ENCODE data around the gene PLIN5. TPM values are rescaled to one million over a fixed set of nuclear protein-coding genes. Genes with fewer than 3 reads are reported as not detected.

The PLIN5 gene
- total RNA-seq, 4 donors from 2014 or later = 28.6 to 48.1 (median 44.0) TPM

GRCh38 chr19:4497770-4498389 is 37.1 kb downstream of the PLIN5 start:
- TF ChIP-seq CTCF (IDR thresholded peaks at IDR 0.05) = no peak
- DNase-seq (ENCODE audit: low spot score) (no peak), ATAC-seq (ENCODE audit: low FRiP score) (no peak)

- no peak for DNase-seq (ENCODE audit: low spot score)
- ATAC-seq (ENCODE audit: low FRiP score) = no peak
- TF ChIP-seq CTCF (IDR thresholded peaks at IDR 0.05) = no peak
Measured at GRCh38 chr19:4496304-4496703, 38.7 kb downstream of the PLIN5 start.

- DNase-seq (ENCODE audit: low spot score) = no peak
- no peak for ATAC-seq (ENCODE audit: low FRiP score)
- no peak for TF ChIP-seq CTCF (IDR thresholded peaks at IDR 0.05)
Measured at GRCh38 chr19:4495471-4495870, 39.6 kb downstream of the PLIN5 start.

- DNase-seq (ENCODE audit: low spot score) (no peak), ATAC-seq (ENCODE audit: low FRiP score) (no peak)
- TF ChIP-seq CTCF (IDR thresholded peaks at IDR 0.05) = no peak
Measured at GRCh38 chr19:4494691-4495064, 40.3 kb downstream of the PLIN5 start.

GRCh38 chr19:4493929-4494690 is 40.9 kb downstream of the PLIN5 start:
- no peak for TF ChIP-seq CTCF (IDR thresholded peaks at IDR 0.05)
- no peak for DNase-seq (ENCODE audit: low spot score)
- no peak for ATAC-seq (ENCODE audit: low FRiP score)

GRCh38 chr19:4493104-4493928 is 41.7 kb downstream of the PLIN5 start:
- TF ChIP-seq CTCF (IDR thresholded peaks at IDR 0.05) = no peak
- no peak for ATAC-seq (ENCODE audit: low FRiP score)
- no peak for DNase-seq (ENCODE audit: low spot score)

Data from omental fat pad (tissue), 4 donors.